ENCODE results near the gene MAP1B. TPM values are rescaled to one million over a fixed set of nuclear protein-coding genes. Genes with fewer than 3 reads are reported as not detected.

MAP1B gene
- total RNA-seq, 1 experiment from 2014 or later = 163 TPM

DNA sequence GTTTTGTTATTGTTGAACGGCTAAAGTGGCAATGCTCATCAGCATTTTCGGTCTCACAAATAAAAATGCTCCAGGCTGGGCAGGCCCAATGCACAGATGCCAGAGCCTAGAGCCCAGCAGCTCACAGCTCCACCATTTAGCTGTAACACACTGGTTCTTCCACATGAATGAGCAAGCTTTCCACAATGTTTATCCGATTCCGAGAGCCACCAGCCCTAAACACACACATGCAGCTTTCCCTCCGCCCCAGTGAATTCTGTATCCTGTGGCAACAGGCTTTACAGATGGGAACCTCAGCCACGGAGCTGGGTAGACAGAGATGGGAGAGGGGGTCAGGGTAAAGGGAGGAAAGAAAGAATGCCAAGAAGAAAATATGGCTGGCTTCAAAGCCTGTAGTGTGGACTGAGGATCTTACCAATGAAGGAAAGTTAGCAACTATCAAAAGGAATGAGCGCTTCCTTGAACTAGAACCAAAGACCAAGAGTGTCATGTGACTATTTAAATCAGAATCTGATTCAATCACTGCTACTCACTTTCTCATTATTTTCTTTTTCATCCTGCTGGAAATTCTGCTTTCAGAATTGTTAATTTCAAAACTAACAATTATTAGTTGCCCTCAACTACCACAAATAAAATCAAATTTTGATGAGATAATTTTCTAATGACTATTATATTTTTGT, 135.7 kb downstream of the MAP1B start:
- Histone ChIP-seq H3K4me3 (no peak overlapping the region), H3K4me2 (no peak overlapping the region), H3K9me2 (ENCODE audit: insufficient read depth) (no peaks in the 10 kb centered on the region; the same call in 1 of the 2 replicates), H3K4me1 (replicated peaks; ENCODE audit: insufficient read depth) (peaks cover 13% of the 10 kb centered on the region), H3F3A (ENCODE audit: insufficient read depth, low read depth) (peaks cover 12% of the 10 kb centered on the region), H3K79me2 (ENCODE audit: low read depth) (peaks cover 39% of the 10 kb centered on the region), H3K27me3 (ENCODE audit: insufficient read depth, low read depth) (no peaks in the 10 kb centered on the region), H3K9me3 (ENCODE audit: insufficient read depth, low read depth) (no peaks in the 10 kb centered on the region), H2AFZ (no peak overlapping the region), H3K27ac (no peak overlapping the region), H4K20me1 (ENCODE audit: insufficient read depth) (no peaks in the 10 kb centered on the region), H3K36me3 (ENCODE audit: low read depth) (peaks cover 5% of the 10 kb centered on the region; the same call in 1 of the 2 replicates)
- no peak for TF ChIP-seq EZH2 (IDR thresholded peaks at IDR 0.05; ENCODE audit: low read depth)
- TF ChIP-seq, protein P1, sequence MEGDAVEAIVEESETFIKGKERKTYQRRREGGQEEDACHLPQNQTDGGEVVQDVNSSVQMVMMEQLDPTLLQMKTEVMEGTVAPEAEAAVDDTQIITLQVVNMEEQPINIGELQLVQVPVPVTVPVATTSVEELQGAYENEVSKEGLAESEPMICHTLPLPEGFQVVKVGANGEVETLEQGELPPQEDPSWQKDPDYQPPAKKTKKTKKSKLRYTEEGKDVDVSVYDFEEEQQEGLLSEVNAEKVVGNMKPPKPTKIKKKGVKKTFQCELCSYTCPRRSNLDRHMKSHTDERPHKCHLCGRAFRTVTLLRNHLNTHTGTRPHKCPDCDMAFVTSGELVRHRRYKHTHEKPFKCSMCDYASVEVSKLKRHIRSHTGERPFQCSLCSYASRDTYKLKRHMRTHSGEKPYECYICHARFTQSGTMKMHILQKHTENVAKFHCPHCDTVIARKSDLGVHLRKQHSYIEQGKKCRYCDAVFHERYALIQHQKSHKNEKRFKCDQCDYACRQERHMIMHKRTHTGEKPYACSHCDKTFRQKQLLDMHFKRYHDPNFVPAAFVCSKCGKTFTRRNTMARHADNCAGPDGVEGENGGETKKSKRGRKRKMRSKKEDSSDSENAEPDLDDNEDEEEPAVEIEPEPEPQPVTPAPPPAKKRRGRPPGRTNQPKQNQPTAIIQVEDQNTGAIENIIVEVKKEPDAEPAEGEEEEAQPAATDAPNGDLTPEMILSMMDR (conservative IDR thresholded peaks at IDR 0.05) = no peak
- ChIA-PET CTCF (no interaction called here), POLR2A (ENCODE audit: unreplicated experiment) (no interaction called here)
- intact Hi-C loops (cut with micrococcal nuclease; ENCODE audit: unreplicated experiment) = no loop called here
- DNase-seq = no peak
- BruUV-seq (replicated peaks) = no TSS peak

DNA sequence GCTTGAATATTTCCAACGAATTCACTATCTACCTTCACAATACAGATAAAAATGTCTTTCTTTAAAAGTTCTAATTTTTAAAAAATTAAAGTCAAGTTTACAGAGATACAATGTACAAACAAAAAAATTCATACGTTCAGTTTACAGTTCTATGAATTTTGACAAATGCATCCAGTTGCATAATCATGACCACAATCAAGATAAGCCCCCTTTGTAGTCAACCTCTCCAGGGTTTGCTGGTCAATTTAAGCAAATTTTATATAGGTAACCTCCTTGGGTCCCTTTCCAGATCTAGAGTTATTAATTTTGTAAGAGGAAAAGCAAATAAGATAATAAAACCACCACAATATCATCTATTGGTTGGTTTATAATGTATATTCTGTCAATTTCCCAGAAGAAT, 136.4 kb downstream of the MAP1B start:
- no peak overlapping the region for H3K4me3 ChIP-seq
- CTCF ChIA-PET = no interaction called here
- peaks cover 41% of the 10 kb centered on the region for H3K79me2 ChIP-seq (ENCODE audit: low read depth)
- no TSS peak for BruUV-seq (replicated peaks)
- no peak overlapping the region for H3K4me2 ChIP-seq
- H3K36me3 ChIP-seq (ENCODE audit: low read depth) = no peaks in the 10 kb centered on the region
- no peaks in the 10 kb centered on the region for H3K27me3 ChIP-seq (ENCODE audit: insufficient read depth, low read depth)
- no peak for DNase-seq
- H3F3A ChIP-seq (ENCODE audit: insufficient read depth, low read depth) = peaks cover 16% of the 10 kb centered on the region
- intact Hi-C loops (cut with micrococcal nuclease; ENCODE audit: unreplicated experiment) = no loop called here
- no peaks in the 10 kb centered on the region for H3K9me3 ChIP-seq (ENCODE audit: insufficient read depth, low read depth)
- H2AFZ ChIP-seq = no peak overlapping the region
- no peaks in the 10 kb centered on the region for H4K20me1 ChIP-seq (ENCODE audit: insufficient read depth)
- no peak overlapping the region for H3K27ac ChIP-seq
- peaks cover 19% of the 10 kb centered on the region for H3K4me1 ChIP-seq (replicated peaks; ENCODE audit: insufficient read depth)
- POLR2A ChIA-PET (ENCODE audit: unreplicated experiment) = no interaction called here
- H3K9me2 ChIP-seq (ENCODE audit: insufficient read depth) = no peaks in the 10 kb centered on the region; the same call in 1 of the 2 replicates
- TF ChIP-seq EZH2 (IDR thresholded peaks at IDR 0.05; ENCODE audit: low read depth) = no peak
- TF ChIP-seq, protein P1 (conservative IDR thresholded peaks at IDR 0.05) = no peak

GRCh38 chr5:72244862-72245371, 137.6 kb downstream of the MAP1B start:
- no peak overlapping the region for H2AFZ ChIP-seq
- no peaks in the 10 kb centered on the region; the same call in 1 of the 2 replicates for H3K9me2 ChIP-seq (ENCODE audit: insufficient read depth)
- no peak overlapping the region for H3K4me2 ChIP-seq
- H3F3A ChIP-seq (ENCODE audit: insufficient read depth, low read depth) = peaks cover 24% of the 10 kb centered on the region
- CTCF ChIA-PET = interaction anchor here (0.5 to 0.9 kb wide), 4 partner anchors 17 to 510 kb away, joined by 3 to 15 read pairs (median 4); no protein-coding TSS in a partner anchor
- intact Hi-C loops (cut with micrococcal nuclease; ENCODE audit: unreplicated experiment) = loop anchor here (5.0 kb wide), 1 partner anchor 33 kb away; no protein-coding TSS in a partner anchor
- no TSS peak for BruUV-seq (replicated peaks)
- H3K79me2 ChIP-seq (ENCODE audit: low read depth) = peaks cover 41% of the 10 kb centered on the region
- no peaks in the 10 kb centered on the region for H3K9me3 ChIP-seq (ENCODE audit: insufficient read depth, low read depth)
- H3K27me3 ChIP-seq (ENCODE audit: insufficient read depth, low read depth) = no peaks in the 10 kb centered on the region
- H3K27ac ChIP-seq = no peak overlapping the region
- H4K20me1 ChIP-seq (ENCODE audit: insufficient read depth) = no peaks in the 10 kb centered on the region
- no peak overlapping the region for H3K4me3 ChIP-seq
- no peak for DNase-seq
- TF ChIP-seq, protein P1 (conservative IDR thresholded peaks at IDR 0.05) = peak; percentile 50
- no peak for TF ChIP-seq EZH2 (IDR thresholded peaks at IDR 0.05; ENCODE audit: low read depth)
- no peaks in the 10 kb centered on the region for H3K36me3 ChIP-seq (ENCODE audit: low read depth)
- peaks cover 27% of the 10 kb centered on the region for H3K4me1 ChIP-seq (replicated peaks; ENCODE audit: insufficient read depth)
- POLR2A ChIA-PET (ENCODE audit: unreplicated experiment) = interaction anchor here (0.6 to 0.8 kb wide), 2 partner anchors 177 to 415 kb away, joined by 7 to 14 read pairs; no protein-coding TSS in a partner anchor
